ENCODE measurements around the gene GAS5.
"Not testable (repeated sequence)": the region's sequence is repeated elsewhere in the genome, so short reads cannot be mapped to it uniquely, and the experiment has no call there.

Gene GAS5

DNA sequence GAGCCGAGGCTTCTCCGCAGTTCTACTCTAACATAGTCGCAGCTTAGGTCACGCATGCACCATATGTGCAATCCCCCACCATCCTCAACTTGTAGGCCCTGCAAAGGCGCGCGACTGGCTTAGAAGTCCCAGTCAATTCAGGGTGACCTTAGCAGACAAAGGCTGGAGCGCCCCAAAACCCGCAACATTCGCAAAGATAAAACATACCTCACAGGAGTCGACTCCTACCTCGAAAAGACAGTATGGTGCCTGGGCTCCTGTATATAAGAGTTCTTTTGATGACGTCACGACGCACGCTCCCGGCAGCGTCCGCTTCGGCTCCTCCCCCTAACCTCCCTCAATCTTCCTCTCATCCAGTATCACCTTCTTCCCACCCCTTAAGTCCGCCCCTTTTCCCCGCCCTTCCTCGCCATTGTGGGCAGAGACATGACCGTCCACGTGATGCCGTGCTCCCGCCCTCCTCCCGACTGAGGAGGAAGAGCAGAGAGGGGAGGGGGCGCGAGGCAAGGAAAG lies at the start of gene GAS5:
GAS5 (minus strand) TSS at position 237 of the 513 bp plus-strand sequence.
- DNase-seq (ENCODE audit: low spot score) = peak; percentile 100

DNA sequence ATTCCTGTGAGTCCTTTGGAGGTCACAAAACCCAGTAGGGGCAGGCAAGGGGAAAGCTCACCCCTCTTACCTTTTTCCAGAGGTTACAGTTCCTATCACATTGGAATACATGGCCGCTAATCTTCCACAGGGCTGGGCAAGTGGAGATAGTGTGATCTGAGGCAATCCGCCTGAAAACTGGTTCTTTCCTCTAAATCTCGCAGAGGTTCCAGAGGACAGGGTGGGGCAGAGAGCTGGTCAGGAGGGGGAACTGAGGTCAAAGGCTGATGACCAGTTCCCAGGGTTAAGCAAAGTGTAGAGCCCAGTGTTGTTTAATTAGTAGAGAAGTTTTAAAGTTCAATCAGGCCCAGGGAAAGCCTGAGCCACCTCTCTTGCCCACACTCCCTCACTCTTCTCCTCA lies 49.4 kb upstream of the GAS5 start, which contains the start of gene SERPINC1:
SERPINC1 (minus strand) TSS at position 179 of the 400 bp plus-strand sequence; CDS start at position 111, 68 bp downstream.
- no peak for DNase-seq (ENCODE audit: low spot score)

DNA sequence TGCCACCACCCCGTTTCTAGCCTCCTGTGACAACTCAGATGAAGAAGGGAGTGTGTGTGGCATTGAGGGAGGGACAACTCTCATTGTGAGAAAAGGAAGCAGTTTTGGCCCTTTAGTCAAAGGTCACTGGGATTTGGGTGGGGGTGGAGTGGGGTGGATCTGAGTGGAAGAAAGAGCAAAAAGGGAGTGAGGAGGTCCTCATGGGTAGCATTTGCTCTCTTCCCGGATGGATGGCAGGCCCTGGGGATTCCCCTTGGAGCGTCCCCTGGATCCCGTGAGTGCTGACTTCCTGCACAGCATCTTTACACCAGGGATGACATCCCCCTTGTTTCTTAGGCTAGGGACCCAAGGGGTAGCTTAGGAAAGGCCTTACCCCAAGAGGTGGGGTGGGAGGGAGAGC lies 48.9 kb upstream of the GAS5 start:
- DNase-seq (ENCODE audit: low spot score) = no peak

DNA sequence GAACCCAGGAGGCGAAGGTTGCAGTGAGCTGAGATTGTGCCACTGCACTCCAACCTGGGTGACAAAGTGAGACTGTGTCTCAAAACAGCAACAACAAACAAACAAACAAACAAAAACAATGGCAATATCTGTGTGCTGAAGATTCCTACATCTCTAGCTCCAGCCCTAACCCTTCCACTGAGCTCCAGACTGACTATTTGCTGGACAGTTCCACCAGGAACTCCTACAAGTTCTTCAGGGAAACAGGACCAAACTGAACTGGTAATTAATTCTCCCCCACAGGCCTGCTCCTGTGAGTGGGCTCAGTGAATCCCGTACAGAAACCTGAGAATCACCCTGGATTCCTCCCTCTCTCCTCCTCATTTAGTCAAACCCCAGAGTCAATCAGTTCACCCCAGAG lies 47.8 kb upstream of the GAS5 start:
- DNase-seq (ENCODE audit: low spot score) = no peak

DNA sequence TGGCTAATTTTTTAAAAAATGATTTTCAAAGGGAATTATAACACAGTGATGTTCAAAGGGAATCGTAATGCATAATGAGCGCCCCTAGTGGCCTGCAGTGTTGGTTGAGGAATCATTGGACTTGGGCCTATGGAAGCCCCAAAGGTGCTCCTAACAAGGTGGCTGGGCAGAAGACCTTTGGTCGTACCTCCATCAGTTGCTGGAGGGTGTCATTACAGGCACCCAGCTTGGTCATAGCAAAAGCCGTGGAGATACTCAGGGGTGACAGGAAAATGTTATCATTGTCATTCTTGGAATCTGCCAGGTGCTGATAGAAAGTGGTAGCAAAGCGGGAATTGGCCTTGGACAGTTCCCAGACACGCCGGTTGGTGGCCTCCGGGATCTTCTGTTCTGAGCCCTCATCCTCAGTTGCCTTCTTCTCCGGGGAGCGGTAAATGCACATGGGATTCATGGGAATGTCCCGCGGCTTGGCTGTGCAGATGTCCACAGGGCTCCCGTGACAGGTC lies 46.6 kb upstream of the GAS5 start:
- no peak for DNase-seq (ENCODE audit: low spot score)

DNA sequence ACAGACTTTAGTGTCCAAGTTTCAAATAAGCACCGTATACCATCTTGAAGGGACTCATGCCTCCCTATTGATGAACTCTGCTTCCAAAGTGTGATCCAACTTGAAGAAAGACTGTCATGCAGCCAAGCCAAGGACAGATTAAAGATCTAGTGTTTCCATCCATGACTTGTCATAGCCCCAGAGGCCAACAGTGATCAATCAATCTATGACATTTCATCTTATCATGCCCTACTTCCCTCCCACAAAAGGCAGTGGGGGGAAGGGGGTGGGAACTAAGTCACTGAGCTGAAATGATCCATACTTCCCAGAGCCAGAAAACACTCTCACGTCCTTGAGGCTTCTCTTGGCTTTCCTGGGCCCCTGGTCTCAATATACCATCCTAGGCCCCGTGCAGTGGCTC lies 45.3 kb upstream of the GAS5 start:
- no peak for DNase-seq (ENCODE audit: low spot score)

DNA sequence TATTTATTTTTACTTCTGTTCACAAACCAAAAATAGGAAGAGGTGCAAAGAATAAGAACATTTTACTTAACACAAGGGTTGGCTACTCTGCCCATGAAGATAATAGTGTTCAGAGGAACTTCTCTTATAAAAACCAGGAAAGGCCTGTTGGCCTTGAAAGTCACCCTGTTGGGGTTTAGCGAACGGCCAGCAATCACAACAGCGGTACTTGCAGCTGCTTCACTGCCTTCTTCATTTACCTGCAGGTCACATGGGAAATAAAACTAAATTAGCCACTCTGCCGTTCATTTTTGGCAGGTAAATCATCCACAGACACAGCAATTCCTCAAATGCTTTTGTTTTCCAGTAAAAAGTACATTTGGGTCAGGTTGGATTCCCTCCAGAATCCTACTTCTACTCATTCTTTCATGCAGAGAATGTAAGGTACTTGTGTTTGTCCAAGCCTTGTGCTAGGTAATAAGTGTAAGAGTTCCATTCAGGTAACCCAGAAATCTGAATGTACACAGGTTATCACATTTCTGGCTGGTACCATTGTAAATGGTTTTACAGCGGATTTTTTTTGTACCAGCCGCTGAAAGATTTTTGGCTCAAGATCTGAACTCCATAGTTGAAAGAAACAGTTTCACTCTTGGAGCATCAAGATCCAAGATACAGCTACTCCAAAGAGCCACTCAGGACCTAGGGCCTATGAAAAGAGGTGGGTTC lies 36.2 kb upstream of the GAS5 start:
- no peak for DNase-seq (ENCODE audit: low spot score)

DNA sequence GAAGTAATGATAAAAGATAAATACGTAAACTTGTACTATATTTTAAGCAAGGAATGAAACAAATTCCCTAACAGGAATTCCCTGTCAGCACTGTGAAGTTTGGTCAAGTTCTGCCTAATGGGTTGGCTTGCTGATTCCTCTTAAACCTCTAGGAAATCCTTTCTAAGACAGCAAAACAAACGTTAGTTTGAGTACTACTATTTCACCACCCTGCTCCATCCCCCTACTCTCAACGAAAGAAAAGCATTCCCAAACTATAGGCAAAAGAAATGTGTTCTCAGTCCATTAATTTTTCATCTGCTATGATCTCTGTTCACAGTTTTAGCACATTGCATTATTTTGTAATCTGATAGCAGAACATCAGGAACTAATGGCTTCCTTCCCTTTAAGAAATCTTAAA lies 33.2 kb upstream of the GAS5 start:
- no peak for DNase-seq (ENCODE audit: low spot score)

DNA sequence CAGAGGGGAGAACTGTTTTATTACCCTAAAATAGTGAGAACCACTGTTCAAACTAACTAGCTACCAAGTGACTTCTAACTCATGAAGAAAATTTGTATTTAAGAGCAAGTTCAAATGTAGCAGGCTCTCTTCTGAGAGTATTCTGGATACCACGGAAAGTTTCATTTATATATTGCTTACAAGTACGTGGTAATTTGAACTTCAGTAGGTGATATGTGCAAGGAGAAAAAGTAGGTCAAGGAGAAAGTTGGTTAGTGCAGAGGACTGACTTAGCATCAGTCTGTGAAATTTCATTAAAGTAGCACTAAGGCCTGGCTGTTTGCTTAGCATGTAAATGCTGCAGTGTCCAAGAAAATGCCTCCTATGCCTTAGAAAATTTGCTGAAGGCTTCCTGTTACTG lies 32.6 kb upstream of the GAS5 start:
- DNase-seq (ENCODE audit: low spot score) = no peak

DNA sequence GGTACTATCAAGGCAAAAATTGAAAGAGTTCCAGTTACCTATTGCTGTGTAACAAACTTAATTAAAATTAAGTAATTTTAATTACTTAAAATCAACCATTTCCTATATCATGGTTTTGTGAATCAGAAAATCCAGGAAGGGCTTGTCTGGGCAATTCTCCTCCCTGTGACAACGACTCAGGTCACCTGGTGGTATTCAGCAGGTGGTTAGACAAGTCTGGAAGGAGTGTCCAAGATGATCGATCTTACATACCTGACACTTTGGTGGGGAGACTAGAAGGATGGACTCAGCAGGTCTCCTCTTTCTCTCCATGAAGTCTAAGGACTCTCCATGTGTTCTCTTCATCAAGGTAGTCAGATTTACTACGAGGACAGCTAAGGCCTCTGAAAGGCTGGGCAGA lies 26.4 kb upstream of the GAS5 start:
- DNase-seq (ENCODE audit: low spot score) = no peak

DNA sequence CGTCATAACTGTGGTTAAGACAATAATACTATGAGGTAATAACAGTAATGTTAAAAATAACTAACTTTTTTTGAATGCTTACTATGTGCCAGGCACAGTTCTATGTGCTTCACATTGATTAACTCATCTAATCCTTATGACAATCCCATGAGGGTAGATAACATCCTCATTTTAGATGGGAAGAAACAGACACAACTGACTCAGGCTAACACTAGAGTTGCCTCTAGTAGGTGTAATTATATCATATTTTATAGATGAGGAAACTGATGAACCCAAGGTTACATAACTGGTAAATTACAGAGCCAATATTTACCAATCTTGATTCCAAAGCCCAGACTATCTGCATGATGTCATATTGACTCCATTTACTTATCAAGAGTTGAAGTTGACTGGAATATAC lies 25.8 kb upstream of the GAS5 start:
- no peak for DNase-seq (ENCODE audit: low spot score)

DNA sequence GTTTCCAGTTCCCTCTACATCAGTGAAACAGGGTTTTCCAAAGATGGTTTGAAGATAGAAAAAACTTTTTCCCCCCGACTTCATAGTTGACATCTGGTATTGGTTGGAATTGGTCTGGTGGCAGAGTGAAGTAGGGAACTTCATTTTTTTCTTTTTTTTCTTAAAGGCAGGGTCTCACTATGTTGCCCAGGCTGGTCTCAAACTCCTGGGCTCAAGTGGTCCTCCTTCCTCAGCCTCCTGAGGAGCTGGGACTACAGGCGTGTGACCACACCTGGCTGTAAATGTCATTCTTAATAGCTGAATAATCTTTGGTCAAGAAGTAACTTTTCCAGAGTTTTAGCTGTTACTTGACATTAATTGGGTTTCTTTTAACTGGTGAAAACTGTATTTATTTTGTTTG lies 22.1 kb upstream of the GAS5 start:
- no peak for DNase-seq (ENCODE audit: low spot score)

DNA sequence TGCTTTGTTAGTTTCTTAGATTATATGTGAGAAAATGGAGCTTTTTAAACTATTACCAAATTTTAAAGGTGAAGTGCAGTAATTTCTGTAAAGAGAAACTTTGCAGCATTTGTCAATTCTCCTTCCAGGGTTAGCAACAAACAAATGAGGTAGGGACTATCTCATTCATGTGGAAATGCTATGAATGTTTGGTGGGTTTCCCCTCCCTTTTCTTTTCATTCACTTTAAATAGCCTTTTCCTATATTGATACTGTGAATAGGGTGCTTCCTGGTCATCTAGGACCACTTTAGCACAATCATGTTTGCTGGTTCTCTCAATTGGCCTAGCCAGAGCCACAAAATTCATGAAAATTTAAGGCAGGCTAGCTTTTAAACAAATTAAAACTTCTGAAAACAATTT lies 21.0 kb upstream of the GAS5 start:
- no peak for DNase-seq (ENCODE audit: low spot score)

DNA sequence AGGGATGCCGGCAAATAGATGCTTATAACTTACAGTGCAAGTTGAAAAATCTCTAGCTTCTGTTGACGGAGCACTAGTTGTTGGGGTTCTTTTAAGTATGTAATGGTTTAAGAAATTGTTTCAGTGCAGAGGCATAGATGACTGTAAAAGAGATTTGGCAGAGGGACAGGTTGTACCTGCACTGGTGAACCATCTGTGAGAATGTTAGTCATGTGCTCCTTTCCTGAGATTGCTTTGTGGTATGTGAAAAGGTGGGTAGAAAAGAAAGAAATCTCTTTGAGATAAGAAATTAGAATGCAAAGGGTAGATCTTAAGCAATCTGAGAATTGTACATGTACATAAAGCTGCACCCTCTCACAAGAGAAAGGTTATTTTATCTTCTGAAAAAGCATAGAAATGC lies 19.8 kb upstream of the GAS5 start:
- DNase-seq (ENCODE audit: low spot score) = no peak

DNA sequence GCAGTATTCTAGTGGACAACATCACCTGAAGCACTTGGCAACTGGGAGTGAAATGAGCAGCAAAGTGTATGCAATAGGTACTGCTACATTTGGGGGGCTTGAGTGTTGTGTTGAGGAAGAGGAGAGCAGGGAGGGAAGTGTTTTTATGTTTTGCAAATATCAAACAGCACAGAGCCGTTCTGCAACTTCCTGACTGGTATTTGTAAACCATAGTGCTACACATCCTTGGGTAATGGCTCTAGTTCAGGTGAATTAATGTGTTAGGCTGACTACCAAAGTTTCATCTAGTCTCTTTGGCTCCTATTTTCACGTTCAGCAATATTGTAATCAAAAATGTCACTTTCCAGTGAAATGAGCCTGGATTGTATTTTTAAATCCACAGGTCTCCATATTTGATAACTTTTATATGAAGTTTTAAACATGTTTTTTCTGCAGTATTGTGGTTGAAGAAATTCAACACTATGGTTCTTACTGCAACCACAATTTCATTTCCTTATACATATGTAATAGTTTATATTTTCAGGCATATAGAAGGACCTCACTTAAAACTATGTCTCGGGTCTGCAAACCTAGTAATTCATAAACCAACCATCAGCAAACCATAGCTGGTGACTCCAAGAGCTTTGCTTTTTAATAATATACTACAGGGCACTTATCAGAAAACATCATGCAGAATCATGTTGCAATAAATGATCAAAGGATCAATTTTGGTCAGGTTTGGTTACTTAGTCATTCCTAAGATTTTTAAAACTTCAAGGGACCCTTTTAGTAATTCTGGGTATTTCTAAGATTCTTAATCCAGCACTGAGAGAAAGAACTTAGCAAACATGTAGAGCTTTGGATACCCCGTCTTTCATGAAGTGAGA lies 19.2 kb upstream of the GAS5 start:
- DNase-seq (ENCODE audit: low spot score) = no peak

DNA sequence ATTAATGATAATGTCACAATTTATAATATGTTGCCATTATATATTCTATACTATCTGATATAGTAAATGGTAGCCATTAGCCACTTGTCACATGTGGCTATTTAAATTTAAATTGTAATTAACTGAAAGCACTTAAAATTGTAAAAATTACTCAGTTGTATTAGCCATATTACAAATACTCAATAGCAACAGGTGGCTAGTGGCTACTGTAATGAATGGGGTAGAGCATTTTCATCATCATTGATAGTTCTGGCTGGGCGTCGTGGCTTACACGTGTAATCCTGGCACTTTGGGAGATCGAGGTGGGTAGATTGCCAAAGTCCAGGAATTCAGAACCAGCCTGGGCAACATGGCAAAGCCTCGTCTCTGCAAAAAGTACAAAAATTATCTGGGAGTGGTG lies 16.9 kb upstream of the GAS5 start:
- no peak for DNase-seq (ENCODE audit: low spot score)

DNA sequence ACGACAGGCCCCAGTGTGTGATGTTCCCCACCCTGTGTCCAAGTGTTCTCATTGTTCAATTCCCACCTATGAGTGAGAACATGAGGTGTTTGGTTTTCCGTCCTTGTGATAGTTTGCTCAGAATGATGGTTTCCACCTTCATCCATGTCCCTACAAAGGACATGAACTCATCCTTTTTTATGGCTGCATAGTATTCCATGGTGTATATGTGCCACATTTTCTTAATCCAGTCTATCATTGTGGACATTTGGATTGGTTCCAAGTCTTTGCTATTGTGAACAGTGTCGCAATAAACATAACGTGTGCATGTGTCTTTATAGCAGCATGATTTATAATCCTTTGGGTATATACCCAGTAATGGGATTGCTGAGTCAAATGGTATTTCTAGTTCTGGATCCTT lies 13.3 kb upstream of the GAS5 start:
- DNase-seq (ENCODE audit: low spot score) = not testable (repeated sequence)

DNA sequence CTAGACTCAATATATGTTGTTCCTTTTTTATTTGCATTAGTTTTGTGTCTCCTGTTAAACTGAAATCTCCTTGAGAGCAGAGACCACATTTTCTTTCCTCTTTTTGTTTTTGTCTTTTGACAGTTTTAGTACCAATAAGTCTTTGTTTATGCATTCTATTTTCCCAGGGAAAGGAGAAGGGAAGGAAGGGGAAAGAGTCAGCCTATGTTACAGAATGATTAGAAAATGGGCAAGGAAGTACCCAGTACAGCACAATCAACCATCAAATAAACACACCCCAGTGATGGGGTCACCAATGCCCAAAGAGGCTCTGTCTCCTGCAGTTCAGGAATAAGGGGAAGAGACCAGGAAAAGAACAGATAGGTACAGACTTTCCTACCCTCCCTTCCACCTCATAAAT lies 10.5 kb upstream of the GAS5 start:
- no peak for DNase-seq (ENCODE audit: low spot score)

DNA sequence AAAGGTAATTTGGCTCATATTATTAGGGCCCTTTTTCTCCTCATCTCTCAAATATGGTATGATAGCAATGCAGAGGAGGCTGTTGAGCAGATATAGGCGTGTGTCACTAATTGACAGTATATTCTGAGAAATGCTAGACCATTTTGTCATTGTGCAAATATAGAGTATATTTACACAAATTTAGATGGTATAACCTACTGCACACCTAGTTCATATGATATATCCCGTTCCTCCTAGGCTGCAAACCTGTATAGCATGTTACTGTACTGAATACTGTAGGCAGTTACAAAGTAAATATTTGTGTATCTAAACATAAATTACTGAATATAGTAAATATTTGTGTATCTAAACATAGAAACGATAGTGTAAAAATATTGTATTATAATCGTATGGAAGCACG lies 8.9 kb upstream of the GAS5 start:
- no peak for DNase-seq (ENCODE audit: low spot score)

DNA sequence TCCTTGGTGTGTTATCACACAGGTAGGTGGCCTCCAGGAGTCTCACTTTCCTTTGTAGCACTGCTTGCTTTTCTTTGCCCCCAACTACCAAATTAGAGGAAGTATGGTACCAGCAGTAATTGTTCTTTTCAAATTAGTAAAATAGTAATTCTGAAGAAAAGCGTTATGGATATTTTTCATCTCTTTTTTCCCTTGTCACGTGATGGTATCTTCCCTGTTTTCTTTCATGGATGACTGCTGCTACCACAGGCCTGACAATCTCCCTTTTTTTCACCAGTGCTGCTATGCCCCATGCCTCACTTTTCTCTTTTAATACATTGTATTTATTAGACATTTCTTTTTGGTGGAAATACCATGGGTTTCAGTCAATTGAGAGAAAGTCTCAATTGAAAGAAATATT lies 3.7 kb upstream of the GAS5 start:
- no peak for DNase-seq (ENCODE audit: low spot score)

DNA sequence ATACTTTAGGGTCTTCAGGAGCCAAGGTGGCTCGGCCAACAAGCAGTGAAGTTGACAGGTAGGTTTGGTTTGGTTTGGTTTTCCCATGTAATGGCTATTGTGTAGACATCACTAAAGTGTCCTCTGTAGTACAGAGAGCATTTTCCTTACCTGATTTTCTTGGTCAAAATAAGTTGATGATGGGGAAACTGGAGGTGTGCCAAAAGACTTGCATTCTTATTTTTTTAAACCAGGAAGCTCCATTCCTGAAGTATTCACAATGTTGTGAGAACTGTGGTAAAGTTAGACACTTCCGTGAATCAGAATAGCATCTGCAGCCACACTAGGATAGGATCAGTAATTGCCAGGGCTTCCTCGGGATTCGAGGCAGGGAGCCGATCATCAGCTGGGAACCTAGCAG lies 3.3 kb upstream of the GAS5 start:
- DNase-seq (ENCODE audit: low spot score) = no peak

DNA sequence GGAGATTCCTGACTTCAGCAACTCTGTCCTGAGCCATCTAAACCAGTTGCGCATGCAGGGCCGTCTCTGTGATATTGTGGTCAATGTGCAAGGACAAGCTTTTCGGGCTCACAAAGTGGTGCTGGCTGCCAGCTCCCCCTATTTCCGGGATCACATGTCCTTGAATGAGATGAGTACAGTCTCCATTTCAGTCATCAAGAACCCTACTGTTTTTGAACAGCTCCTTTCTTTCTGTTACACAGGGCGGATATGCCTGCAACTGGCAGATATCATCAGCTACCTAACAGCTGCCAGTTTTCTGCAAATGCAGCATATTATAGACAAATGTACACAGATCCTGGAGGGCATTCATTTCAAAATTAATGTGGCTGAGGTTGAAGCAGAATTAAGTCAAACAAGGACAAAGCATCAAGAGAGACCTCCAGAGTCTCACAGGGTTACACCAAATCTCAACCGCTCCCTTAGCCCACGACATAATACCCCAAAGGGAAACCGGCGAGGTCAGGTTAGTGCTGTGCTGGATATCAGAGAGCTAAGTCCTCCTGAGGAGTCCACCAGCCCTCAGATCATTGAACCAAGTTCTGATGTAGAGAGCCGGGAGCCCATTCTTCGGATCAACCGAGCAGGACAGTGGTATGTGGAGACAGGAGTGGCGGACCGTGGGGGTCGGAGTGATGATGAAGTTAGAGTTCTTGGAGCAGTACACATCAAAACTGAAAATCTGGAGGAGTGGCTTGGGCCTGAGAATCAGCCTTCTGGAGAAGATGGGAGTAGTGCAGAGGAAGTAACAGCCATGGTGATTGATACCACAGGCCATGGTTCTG lies 2.7 kb upstream of the GAS5 start:
- DNase-seq (ENCODE audit: low spot score) = peak; percentile 50
